GM21717 (cell line): ENCODE results near the gene NSL1.
"Not testable (repeated sequence)": the region's sequence is repeated elsewhere in the genome, so short reads cannot be mapped to it uniquely, and the experiment has no call there.

Experiments used
- ATAC-seq: cut with Tn5 transposase; IDR thresholded peaks from one replicate; pipeline ENCODE4 v1.9.1; 2021; ENCODE audit warnings: mild to moderate bottlenecking, moderate library complexity; ENCODE audit not compliant: unreplicated experiment

Gene NSL1

GRCh38 chr1:212711974-212712373 lies 79.6 kb downstream of the NSL1 start:
- not testable (repeated sequence) for ATAC-seq

- ATAC-seq, result no peak
Observed at GRCh38 chr1:212710566-212710965, 81.0 kb downstream of the NSL1 start.

GRCh38 chr1:212703991-212704564 lies 87.5 kb downstream of the NSL1 start:
- no peak for ATAC-seq

- no peak for ATAC-seq
Observed at GRCh38 chr1:212702672-212703071, 88.9 kb downstream of the NSL1 start.

- no peak for ATAC-seq
Observed at GRCh38 chr1:212701910-212702309, 89.7 kb downstream of the NSL1 start.

GRCh38 chr1:212700892-212701819 lies 90.4 kb downstream of the NSL1 start:
- no peak for ATAC-seq

- ATAC-seq, result peak; percentile 23
Observed at GRCh38 chr1:212700223-212700891, 91.2 kb downstream of the NSL1 start.

GRCh38 chr1:212699625-212700222 lies 91.9 kb downstream of the NSL1 start, which contains the start of gene BATF3:
TSS of gene BATF3 (minus strand) at chr1:212699840. CDS start at chr1:212699762, 78 bp downstream.
- ATAC-seq, result peak; percentile 25

GRCh38 chr1:212699104-212699624 lies 92.4 kb downstream of the NSL1 start:
- peak; percentile 58 for ATAC-seq

- peak; percentile 7 for ATAC-seq
Observed at GRCh38 chr1:212698467-212699103, 93.0 kb downstream of the NSL1 start.

GRCh38 chr1:212696721-212697331 lies 94.8 kb downstream of the NSL1 start:
- no peak for ATAC-seq

GRCh38 chr1:212692774-212693644 lies 98.6 kb downstream of the NSL1 start:
- ATAC-seq, result no peak

GRCh38 chr1:212691561-212692071 lies 100.0 kb downstream of the NSL1 start:
- no peak for ATAC-seq

- no peak for ATAC-seq
Observed at GRCh38 chr1:212690816-212691403, 100.7 kb downstream of the NSL1 start.

- ATAC-seq, result no peak
Observed at GRCh38 chr1:212689758-212690529, 101.6 kb downstream of the NSL1 start.

- ATAC-seq, result no peak
Observed at GRCh38 chr1:212689196-212689725, 102.3 kb downstream of the NSL1 start.

GRCh38 chr1:212688341-212689047 lies 103.1 kb downstream of the NSL1 start:
- no peak for ATAC-seq
